ENCODE measurements around the gene OXGR1.
"Not testable (repeated sequence)": the region's sequence is repeated elsewhere in the genome, so short reads cannot be mapped to it uniquely, and the experiment has no call there.

Gene OXGR1

GRCh38 chr13:97005625-97006262 is 11.5 kb upstream of the OXGR1 start:
- no peak for DNase-seq (ENCODE audit: low read depth in 4 of 4, low spot score in 1 of 4)

- no peak for DNase-seq (ENCODE audit: low read depth in 4 of 4, low spot score in 1 of 4)
These were observed 10.6 kb upstream of the OXGR1 start for GRCh38 chr13:97004886-97005285.

- DNase-seq (ENCODE audit: low read depth in 4 of 4, low spot score in 1 of 4) = no peak
These were observed 10.0 kb upstream of the OXGR1 start for GRCh38 chr13:97004096-97004876.

GRCh38 chr13:97003071-97003470 is 8.8 kb upstream of the OXGR1 start:
- DNase-seq (ENCODE audit: low read depth in 4 of 4, low spot score in 1 of 4) = no peak

GRCh38 chr13:97002581-97002980 is 8.3 kb upstream of the OXGR1 start:
- DNase-seq (ENCODE audit: low read depth in 4 of 4, low spot score in 1 of 4) = no peak

GRCh38 chr13:97001636-97002035 is 7.4 kb upstream of the OXGR1 start:
- no peak for DNase-seq (ENCODE audit: low read depth in 4 of 4, low spot score in 1 of 4)

DNA sequence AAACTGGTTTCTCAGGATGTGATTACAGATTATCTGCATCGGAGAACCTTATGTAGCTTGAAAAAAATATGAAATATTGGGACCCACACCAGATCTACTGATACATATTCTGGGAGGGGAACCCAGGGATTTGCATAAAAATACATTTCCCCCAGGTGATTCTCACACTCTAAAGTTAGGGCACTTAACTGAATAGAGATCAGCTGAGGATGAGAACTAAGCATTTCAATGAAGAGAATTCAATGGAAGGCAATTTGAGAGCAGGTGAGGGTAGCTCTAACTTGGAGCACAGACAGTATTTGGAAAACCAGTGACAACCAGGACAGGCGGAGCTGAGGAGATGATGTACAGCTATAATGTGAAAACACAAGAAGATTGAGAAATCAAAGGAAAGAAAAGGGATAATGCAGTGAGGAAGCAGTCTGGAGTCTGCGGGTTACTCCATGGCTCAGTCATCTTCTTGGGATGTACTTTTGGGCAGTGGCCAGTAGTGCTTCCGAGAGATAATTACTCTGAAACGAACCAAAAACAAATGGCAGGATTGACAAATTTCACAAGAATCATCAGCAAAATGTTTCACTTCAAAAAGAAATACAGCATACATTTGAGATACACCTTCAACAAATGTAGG is 6.1 kb upstream of the OXGR1 start:
- DNase-seq (ENCODE audit: low read depth in 4 of 4, low spot score in 1 of 4) = no peak

DNA sequence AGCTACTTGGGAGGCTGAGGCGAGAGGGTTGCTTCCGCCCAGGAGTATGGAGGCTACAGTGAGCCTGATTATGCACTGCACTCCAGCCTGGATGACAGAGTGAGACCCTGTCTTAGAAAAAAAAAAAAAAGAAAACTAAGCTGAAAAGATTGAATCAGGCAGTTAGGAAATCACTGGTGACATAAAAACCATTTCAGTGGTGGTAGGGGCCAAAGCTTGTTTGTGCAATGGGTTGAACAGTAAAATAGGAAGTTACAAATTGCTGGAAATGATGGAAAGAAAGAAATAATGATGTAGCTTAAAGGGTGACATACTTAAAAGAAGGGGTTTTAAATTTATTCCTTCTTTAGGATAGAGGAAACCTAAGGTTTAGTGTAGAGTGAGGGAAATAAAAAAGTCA is 4.8 kb upstream of the OXGR1 start:
- no peak for DNase-seq (ENCODE audit: low read depth in 4 of 4, low spot score in 1 of 4)

GRCh38 chr13:96998051-96998450 is 3.8 kb upstream of the OXGR1 start:
- no peak for DNase-seq (ENCODE audit: low read depth in 4 of 4, low spot score in 1 of 4)

GRCh38 chr13:96996886-96997285 is 2.6 kb upstream of the OXGR1 start:
- no peak for DNase-seq (ENCODE audit: low read depth in 4 of 4, low spot score in 1 of 4)

DNA sequence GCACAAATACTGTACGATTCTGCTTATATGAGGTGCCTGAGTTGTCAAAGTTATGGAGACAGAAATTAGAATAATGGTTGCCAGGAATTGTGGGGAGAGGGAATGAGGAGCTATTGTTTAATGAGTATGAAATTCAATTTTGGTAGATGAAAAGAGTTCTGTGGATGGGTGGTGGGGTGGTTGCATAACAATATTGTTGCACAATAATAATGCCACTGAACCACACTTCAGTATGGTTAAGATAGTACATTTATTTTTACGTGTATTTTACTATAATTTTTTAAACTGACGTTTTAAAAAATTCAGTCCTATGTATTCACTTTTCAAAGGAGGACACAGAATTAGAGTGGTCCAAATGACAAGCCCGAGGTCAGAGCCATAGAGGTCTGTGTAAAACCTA is 1.8 kb upstream of the OXGR1 start:
- DNase-seq (ENCODE audit: low read depth in 4 of 4, low spot score in 1 of 4) = no peak

DNA sequence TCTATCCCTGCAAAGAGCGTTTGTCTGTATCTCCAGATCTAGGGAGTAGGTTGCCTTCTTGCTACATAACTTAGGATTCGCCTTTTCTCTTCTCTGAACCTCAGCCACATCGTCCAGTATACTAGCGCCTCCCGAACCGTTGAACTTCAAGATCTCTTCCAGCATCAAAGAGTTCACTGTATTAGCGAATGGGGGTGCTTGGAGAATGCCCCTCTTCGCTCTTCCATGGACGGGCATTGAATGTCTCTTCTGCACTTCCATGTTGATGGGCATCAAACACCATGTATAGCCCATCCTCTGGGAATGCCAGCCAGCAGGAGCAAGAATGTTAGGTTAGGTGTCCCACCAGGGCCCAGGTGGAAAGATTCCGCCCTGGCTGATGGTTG is 575 bp upstream of the OXGR1 start:
- no peak for DNase-seq (ENCODE audit: low read depth in 4 of 4, low spot score in 1 of 4)

DNA sequence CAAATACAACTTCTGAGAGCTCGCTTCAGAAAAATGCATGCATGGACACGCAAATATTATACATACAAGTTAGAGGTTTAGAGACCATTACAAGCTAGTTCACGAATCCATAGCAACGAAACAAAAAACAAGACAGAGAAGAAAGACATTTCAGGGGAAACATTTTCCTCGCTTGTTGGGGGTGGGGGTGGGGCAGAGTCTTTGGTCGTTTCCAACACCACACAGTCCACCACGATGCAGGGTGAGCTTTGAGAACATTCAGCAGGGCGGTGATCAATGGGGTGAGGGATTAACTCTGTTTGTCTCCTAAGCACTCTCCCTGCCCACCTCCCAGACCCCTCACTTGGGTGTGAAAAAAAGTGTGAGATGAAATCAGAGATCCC is 651 bp downstream of the OXGR1 start:
- no peak for DNase-seq (ENCODE audit: low read depth in 4 of 4, low spot score in 1 of 4)

GRCh38 chr13:96992633-96993032 is 1.6 kb downstream of the OXGR1 start:
- no peak for DNase-seq (ENCODE audit: low read depth in 4 of 4, low spot score in 1 of 4)

DNA sequence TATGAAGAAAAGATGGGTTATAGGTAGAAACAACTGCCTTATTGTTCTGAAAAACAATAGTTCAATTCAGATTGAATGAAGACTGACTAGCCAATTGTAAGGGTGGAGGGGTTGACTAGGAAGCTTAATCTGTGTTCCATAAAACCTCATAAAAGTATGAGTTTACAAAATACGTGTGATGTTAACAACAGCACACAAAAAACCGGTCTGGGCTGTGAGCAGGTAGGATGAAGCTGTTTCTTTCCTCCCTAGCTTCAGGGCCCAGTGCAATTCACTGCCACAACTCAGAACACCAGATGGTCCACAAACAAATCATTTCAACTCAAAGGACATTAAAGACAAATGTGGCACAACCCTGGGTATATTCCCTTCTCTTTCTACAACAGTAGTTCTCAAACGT is 3.2 kb downstream of the OXGR1 start:
- no peak for DNase-seq (ENCODE audit: low read depth in 4 of 4, low spot score in 1 of 4)

DNA sequence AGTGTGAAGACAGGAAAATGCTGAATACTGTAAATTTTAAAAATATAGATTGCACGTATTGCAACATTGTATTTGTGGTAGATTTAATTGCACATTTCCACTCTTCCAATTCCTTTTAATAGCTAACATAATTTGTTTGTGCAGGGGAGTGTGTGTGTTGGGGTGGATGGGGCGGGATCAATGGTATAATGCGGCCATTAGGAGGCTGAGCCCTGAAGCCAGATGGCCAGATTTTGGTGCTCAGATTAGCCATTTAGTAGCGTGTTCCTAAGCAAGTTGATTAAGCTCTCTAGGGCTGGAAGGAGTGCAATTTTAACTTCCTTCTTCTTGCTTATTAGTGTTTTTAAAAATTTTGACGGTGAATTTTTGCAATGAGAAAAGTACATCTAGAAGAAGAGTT is 5.8 kb downstream of the OXGR1 start:
- no peak for DNase-seq (ENCODE audit: low read depth in 4 of 4, low spot score in 1 of 4)

DNA sequence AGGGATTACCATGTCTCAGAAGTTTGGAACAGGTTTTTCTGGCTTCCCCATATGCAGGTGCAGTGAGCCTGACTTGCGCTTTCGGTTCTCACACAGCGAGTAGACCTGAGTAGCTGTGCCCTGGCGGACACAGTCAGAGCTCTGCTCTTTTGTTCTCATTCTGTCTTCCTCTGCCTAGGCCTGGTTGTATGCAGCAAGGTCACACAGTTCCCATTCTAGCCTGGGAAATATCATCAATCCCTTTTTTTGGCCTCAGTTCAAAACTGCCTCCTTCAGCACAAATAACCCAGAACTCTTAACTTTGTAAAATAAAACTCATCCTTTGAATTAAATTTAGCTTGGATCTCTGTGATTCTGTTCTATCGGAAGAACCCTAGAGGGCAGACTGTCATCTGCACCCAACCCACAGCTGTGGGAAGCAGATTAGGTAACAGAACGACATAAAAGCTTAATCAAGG is 10.2 kb downstream of the OXGR1 start:
- no peak for DNase-seq (ENCODE audit: low read depth in 4 of 4, low spot score in 1 of 4)

- DNase-seq (ENCODE audit: low read depth in 4 of 4, low spot score in 1 of 4) = no peak
These were observed 11.6 kb downstream of the OXGR1 start for GRCh38 chr13:96982672-96983071.

- not testable (repeated sequence) for DNase-seq (ENCODE audit: low read depth in 4 of 4, low spot score in 1 of 4)
These were observed 14.4 kb downstream of the OXGR1 start for GRCh38 chr13:96979861-96980260.

- no peak for DNase-seq (ENCODE audit: low read depth in 4 of 4, low spot score in 1 of 4)
These were observed 26.2 kb downstream of the OXGR1 start for GRCh38 chr13:96968027-96968426.

GRCh38 chr13:96967248-96967745 is 27.0 kb downstream of the OXGR1 start:
- DNase-seq (ENCODE audit: low read depth in 4 of 4, low spot score in 1 of 4) = no peak

DNA sequence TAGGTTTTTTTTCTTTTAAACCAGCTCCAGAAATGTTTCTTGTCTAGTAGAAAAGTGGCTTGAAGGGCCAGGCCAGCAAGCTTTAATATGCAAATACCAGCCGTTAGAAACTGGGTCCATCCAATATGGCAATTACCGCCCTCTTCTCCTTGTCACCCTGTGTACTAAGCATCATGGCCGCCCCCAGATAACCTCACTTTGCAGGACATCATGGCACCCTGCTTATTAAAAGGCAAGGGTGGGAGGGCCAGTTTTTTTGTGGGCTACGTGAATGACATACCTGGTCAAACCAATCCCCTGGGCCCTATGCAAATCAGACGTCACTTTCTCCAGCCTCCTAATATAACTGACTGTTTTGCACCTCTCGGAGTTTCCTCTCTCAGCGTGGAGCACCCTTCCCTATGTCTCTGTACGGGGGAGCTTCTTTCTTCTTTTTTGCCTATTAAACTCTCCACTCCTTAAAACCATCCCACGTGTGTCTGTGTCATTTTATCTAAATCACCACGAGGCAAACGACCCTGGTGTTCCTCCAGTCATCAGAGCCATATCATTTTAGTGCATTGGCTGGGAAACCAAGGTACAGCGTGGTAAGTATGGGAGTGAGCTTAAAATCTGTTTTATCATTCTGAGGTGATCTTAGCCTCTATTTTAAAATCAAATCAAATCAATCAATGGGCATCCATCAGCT is 27.7 kb downstream of the OXGR1 start:
- DNase-seq (ENCODE audit: low read depth in 4 of 4, low spot score in 1 of 4) = no peak
